Thyroid gland (tissue), 4 donors: Measurements from ENCODE around the gene CPB2. TPM values are rescaled to one million over a fixed set of nuclear protein-coding genes. Genes with fewer than 3 reads are reported as not detected.

ENCODE experiments used
- DNase-seq, 2 donors: peaks; one replicate each; pipeline ENCODE4 v3.0.0-alpha.2; 2019
- H3K27ac ChIP-seq, 3 donors: fragments of 200-600 bp; sonication (generic); 1 replicate in 2 of 3; 2 replicates in 1 of 3; pipeline ENCODE4 v1.5.1; 2016 to 2019; ENCODE audit warnings: mild to moderate bottlenecking in 1 of 3, moderate library complexity in 1 of 3
- H3K27me3 ChIP-seq: fragments of 200-600 bp; sonication (generic); one replicate; pipeline ENCODE4 v1.5.1; 2019
- H3K36me3 ChIP-seq, 2 donors: fragments of 200-600 bp; sonication (generic); one replicate each; pipeline ENCODE4 v1.5.1; 2016 to 2019
- H3K4me1 ChIP-seq, 2 donors: fragments of 200-600 bp; sonication (generic); one replicate each; pipeline ENCODE4 v1.5.1; 2017 to 2019
- H3K4me3 ChIP-seq, 3 donors: fragments of 200-600 bp; sonication (generic); replicated peaks in 1 of 3; 1 replicate in 2 of 3; 2 replicates in 1 of 3; pipeline ENCODE4 v1.5.1; 2016; ENCODE audit warnings: mild to moderate bottlenecking in 1 of 3
- H3K9me3 ChIP-seq: fragments of 200-600 bp; sonication (generic); one replicate; pipeline ENCODE4 v1.5.1; 2017
- CTCF ChIP-seq, 6 experiments: fragments of 200-600 bp in 3 of 6; fragments of 450-650 bp in 3 of 6; sonication (generic) in 3 of 6; IDR thresholded peaks; one replicate each; pipeline ENCODE4 v1.5.1; 2016 to 2019; ENCODE audit warnings: antibody characterized with exemption in 6 of 6, mild to moderate bottlenecking in 2 of 6, inconsistent platforms in 1 of 6, moderate library complexity in 1 of 6
- POLR2A ChIP-seq, 2 donors: fragments of 450-650 bp; IDR thresholded peaks; one replicate each; pipeline ENCODE4 v1.6.1; 2017; ENCODE audit warnings: antibody characterized with exemption in 2 of 2, mild to moderate bottlenecking in 2 of 2, moderate library complexity in 1 of 2
- WGBS, 2 donors: methylation state at CpG; one replicate each; pipeline ENCODE4 v1.1.5; 2017; 5-methylcytosine and 5-hydroxymethylcytosine counted together
- intact Hi-C: fragments of 100-400 bp; cut with DNase I; formaldehyde crosslinking; loops from one replicate; pipeline ENCODE4 v1.15.1; 2023
- total RNA-seq, 4 donors: library from RNA; depleted of rRNA; stranded (reverse); fragments of >200 nt; gene quantifications; one replicate each; pipeline ENCODE4 v1.2.3, GENCODE V29; 2016

CPB2 gene
- total RNA-seq, 4 donors from 2014 or later, result 0.67 to 0.83 TPM; not detected in 2

GRCh38 chr13:46143184-46143701, 38.4 kb upstream of the CPB2 start:
- Histone ChIP-seq H3K27ac (peak overlapping the region in 2 of 3 donors; percentile 0 to 53), H3K27me3 (no peaks in the 10 kb centered on the region), H3K4me1 (peaks cover 14 to 15% of the 10 kb centered on the region in 2 donors), H3K36me3 (no peaks in the 10 kb centered on the region), H3K4me3 (no peak overlapping the region), H3K9me3 (no peaks in the 10 kb centered on the region)
- DNase-seq, result no peak
- 44 to 52% methylated on average over 4 of the region's 4 CpGs for WGBS, 2 donors
- TF ChIP-seq POLR2A (IDR thresholded peaks at IDR 0.05), result no peak
- TF ChIP-seq CTCF (IDR thresholded peaks at IDR 0.05), result no peak
- intact Hi-C loops, result no loop called here

GRCh38 chr13:46142776-46143175, 37.9 kb upstream of the CPB2 start:
- 35 to 37% methylated on average over 3 of the region's 3 CpGs for WGBS, 2 donors
- H3K36me3 ChIP-seq, result no peaks in the 10 kb centered on the region
- H3K9me3 ChIP-seq, result no peaks in the 10 kb centered on the region
- H3K4me1 ChIP-seq, result peaks cover 14 to 15% of the 10 kb centered on the region in 2 donors
- no peak for DNase-seq
- intact Hi-C loops, result no loop called here
- H3K27me3 ChIP-seq, result no peaks in the 10 kb centered on the region
- TF ChIP-seq POLR2A (IDR thresholded peaks at IDR 0.05) (no peak), CTCF (IDR thresholded peaks at IDR 0.05) (no peak)
- H3K27ac ChIP-seq, result peak overlapping the region in 1 of 3 donors; percentile 53
- H3K4me3 ChIP-seq, result no peak overlapping the region

- DNase-seq, result no peak
- H3K4me3 ChIP-seq, result no peak overlapping the region
- H3K9me3 ChIP-seq, result no peaks in the 10 kb centered on the region
- intact Hi-C loops, result no loop called here
- 81 to 91% methylated on average over 2 of the region's 2 CpGs for WGBS, 2 donors
- TF ChIP-seq CTCF (IDR thresholded peaks at IDR 0.05) (no peak), POLR2A (IDR thresholded peaks at IDR 0.05) (no peak)
- H3K4me1 ChIP-seq, result peaks cover 22 to 27% of the 10 kb centered on the region in 2 donors
- no peak overlapping the region for H3K27ac ChIP-seq
- H3K27me3 ChIP-seq, result no peaks in the 10 kb centered on the region
- H3K36me3 ChIP-seq, result no peaks in the 10 kb centered on the region
Measured at GRCh38 chr13:46140044-46140443, 35.2 kb upstream of the CPB2 start.

GRCh38 chr13:46137627-46138317, 32.9 kb upstream of the CPB2 start:
- TF ChIP-seq POLR2A (IDR thresholded peaks at IDR 0.05), result no peak
- TF ChIP-seq CTCF (IDR thresholded peaks at IDR 0.05), result no peak
- Histone ChIP-seq H3K4me3 (no peak overlapping the region), H3K27me3 (no peaks in the 10 kb centered on the region), H3K36me3 (no peaks in the 10 kb centered on the region), H3K27ac (no peak overlapping the region), H3K9me3 (no peaks in the 10 kb centered on the region), H3K4me1 (peaks cover 21 to 25% of the 10 kb centered on the region in 2 donors)
- no peak for DNase-seq
- intact Hi-C loops, result no loop called here
- 77 to 81% methylated on average over 2 of the region's 2 CpGs for WGBS, 2 donors

- Histone ChIP-seq H3K36me3 (no peaks in the 10 kb centered on the region), H3K9me3 (no peaks in the 10 kb centered on the region), H3K4me1 (peaks cover 15 to 22% of the 10 kb centered on the region in 2 donors), H3K27me3 (no peaks in the 10 kb centered on the region), H3K27ac (peak overlapping the region in 1 of 3 donors; percentile 84), H3K4me3 (no peak overlapping the region)
- intact Hi-C loops, result no loop called here
- no peak for DNase-seq
- no peak for TF ChIP-seq CTCF (IDR thresholded peaks at IDR 0.05)
- no peak for TF ChIP-seq POLR2A (IDR thresholded peaks at IDR 0.05)
- WGBS, 2 donors, result 92 to 94% methylated on average over 4 of the region's 4 CpGs
Measured at GRCh38 chr13:46136688-46137087, 31.9 kb upstream of the CPB2 start.
